ENCODE measurements around the gene TNS1. TPM values are rescaled to one million over a fixed set of nuclear protein-coding genes. Genes with fewer than 3 reads are reported as not detected.

TNS1 gene
- total RNA-seq, 1 experiment from 2014 or later, result 3.4 TPM

- no peak overlapping the region for H2AK5ac ChIP-seq (ENCODE audit: insufficient read length, low read length)
- H2BK12ac ChIP-seq (ENCODE audit: insufficient read length, low read depth, low read length), result no peak overlapping the region
- H4K5ac ChIP-seq (ENCODE audit: insufficient read length, low read depth, low read length), result no peak overlapping the region
- Mint-ChIP-seq H3K27ac (no peak overlapping the region), H3K4me1 (peaks cover 2 to 8% of the 10 kb centered on the region in 2 experiments; a peak in 2 of 4 replicates), H3K4me3 (no peak overlapping the region), H3K36me3 (ENCODE audit: insufficient read depth in 1 of 3, low read depth in 3 of 3) (no peaks in the 10 kb centered on the region), H3K27me3 (ENCODE audit: low read depth) (no peaks in the 10 kb centered on the region; the same call in 1 of the 2 replicates), H3K9me3 (no peaks in the 10 kb centered on the region; a peak in 1 of 5 replicates)
- H3K79me2 ChIP-seq (ENCODE audit: insufficient read depth, low read length), result no peaks in the 10 kb centered on the region
- H3K14ac ChIP-seq (ENCODE audit: insufficient read depth, low read length), result no peak overlapping the region
- no peak overlapping the region for H3T11ph ChIP-seq (ENCODE audit: low read length)
- H3K9ac ChIP-seq (ENCODE audit: extremely low read depth, insufficient read length, low read length), result no peak overlapping the region
- H3K23ac ChIP-seq (ENCODE audit: insufficient read length, low read depth, low read length), result no peak overlapping the region
- H3K56ac ChIP-seq (ENCODE audit: insufficient read length, low read depth, low read length), result no peak overlapping the region
- H3K79me1 ChIP-seq (ENCODE audit: insufficient read depth, low read depth, low read length, poor library complexity, severe bottlenecking), result no peaks in the 10 kb centered on the region
- H2BK120ac ChIP-seq (ENCODE audit: low read depth, low read length, poor library complexity, severe bottlenecking), result no peak overlapping the region
- no peak overlapping the region for H3K4ac ChIP-seq (ENCODE audit: low read depth, low read length)
- no peak overlapping the region for H2AFZ ChIP-seq (ENCODE audit: low read length)
- no peak for DNase-seq
- no peaks in the 10 kb centered on the region for H3K23me2 ChIP-seq (ENCODE audit: insufficient read length, low read depth, low read length, poor library complexity, severe bottlenecking)
- no peak for TF ChIP-seq CTCF (conservative IDR thresholded peaks at IDR 0.05)
- H4K8ac ChIP-seq (replicated peaks; ENCODE audit: insufficient read length, low read depth, low read length), result no peak overlapping the region
- H4K20me1 ChIP-seq (ENCODE audit: control insufficient read depth, insufficient read depth, insufficient read length), result no peaks in the 10 kb centered on the region
- H3K9me3 ChIP-seq (ENCODE audit: control insufficient read depth, low read depth, low read length), result no peaks in the 10 kb centered on the region
- H4K91ac ChIP-seq (ENCODE audit: insufficient read length, low read depth, low read length), result no peak overlapping the region
- no peak overlapping the region for H3K4me2 ChIP-seq (ENCODE audit: insufficient read depth, insufficient read length, low read length)
- H3K27me3 ChIP-seq (ENCODE audit: insufficient read depth, low read length), result no peaks in the 10 kb centered on the region
- H3K27ac ChIP-seq (ENCODE audit: insufficient read length, low read depth, low read length), result no peak overlapping the region
- H2BK15ac ChIP-seq (ENCODE audit: low read depth, low read length), result no peak overlapping the region
- no peak overlapping the region for H2BK20ac ChIP-seq (ENCODE audit: low read depth, low read length, poor library complexity, severe bottlenecking)
- H2BK5ac ChIP-seq (ENCODE audit: insufficient read length, low read length), result no peak overlapping the region
- no CpG with 5 or more reads among the region's 4 CpGs for WGBS (ENCODE audit: extremely low coverage, insufficient read length, low lambda C conversion rate)
- H3K18ac ChIP-seq (ENCODE audit: insufficient read length, low read depth, low read length), result no peak overlapping the region
- H3K4me1 ChIP-seq (ENCODE audit: insufficient read depth, low read length), result no peaks in the 10 kb centered on the region
Observed at GRCh38 chr2:217820904-217821303, 181.9 kb downstream of the TNS1 start.
